MV-4-11 (cell line): ENCODE data around the gene VARS1.
"Not testable (repeated sequence)": the region's sequence is repeated elsewhere in the genome, so short reads cannot be mapped to it uniquely, and the experiment has no call there.

ENCODE experiments used
- DNase-seq: peaks from one replicate; lab custom pipeline; 2025; lab: John Stamatoyannopoulos, UW

Gene VARS1

DNA sequence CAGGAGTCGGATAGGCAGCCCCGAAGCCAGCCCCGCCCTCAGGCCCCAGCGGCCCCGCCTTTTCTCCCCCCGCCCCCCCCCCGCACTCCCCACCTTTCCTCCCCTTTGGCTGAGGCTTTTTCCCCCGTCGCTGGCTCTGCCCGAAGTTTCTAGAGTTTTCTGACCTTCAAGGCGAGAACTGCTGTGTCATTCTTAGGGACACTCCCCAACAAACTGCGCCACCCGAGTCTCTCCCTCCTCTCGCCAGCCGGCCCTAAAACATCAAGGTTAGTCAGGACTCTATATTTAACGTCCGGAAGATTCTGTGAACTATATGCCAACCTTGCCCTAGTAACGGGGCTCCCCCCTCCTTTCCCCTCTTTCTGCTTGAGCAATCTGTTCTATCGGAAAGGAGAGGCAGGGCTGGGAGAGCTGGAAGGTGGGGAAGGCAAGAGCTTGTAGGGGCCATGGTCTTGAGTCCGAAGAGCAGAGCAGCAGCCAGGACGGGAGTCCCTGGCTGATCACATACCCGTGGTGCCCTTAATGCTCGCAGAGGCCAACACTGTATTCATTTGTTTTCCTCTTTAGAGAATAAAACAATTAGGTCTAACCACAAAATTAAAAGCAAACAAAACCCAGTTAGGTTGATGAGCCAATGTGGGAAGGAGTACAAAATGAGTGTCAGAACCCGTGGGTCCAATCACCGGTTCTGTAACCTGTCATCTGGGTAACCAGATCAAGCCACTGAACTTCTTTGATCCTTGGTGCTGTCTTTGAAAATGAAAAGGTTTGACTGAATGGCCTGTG lies 26.7 kb upstream of the VARS1 start:
- peak; percentile 58 for DNase-seq

DNA sequence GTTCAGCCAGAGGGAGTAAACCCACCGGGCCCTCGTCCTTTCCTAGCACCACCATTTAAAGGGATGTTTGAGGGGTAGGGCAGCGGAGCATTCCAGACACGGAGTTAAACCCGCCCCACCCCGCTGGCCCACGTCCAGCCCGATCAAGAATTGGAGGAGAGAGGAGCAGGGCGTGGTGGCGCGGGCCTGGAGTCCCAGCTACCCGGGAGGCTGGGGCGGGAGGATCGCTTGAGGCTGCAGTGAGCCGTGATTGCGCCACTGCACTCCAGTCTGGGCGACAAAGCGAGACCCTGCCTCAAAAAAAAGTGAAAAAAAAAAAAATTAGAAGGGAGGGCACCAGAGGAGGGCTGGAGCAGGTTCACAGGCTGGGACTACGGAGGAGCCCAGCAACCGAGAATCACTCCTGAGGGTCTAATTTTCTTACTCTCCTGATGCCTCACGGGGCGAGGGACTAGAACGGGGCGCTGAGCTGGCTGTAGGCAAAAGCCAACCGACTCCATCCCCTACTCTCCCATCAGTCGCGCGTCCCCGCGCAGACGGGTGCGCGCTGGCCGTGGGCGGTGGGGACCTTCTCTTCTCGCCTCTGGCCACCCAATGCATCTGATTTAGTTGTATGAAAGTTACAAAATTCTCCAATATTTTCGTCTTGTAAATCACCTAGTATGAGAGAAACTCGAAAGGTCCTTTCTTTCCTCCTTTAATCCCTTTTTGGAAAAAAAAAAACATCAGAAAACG lies 25.9 kb upstream of the VARS1 start:
- DNase-seq = no peak

DNA sequence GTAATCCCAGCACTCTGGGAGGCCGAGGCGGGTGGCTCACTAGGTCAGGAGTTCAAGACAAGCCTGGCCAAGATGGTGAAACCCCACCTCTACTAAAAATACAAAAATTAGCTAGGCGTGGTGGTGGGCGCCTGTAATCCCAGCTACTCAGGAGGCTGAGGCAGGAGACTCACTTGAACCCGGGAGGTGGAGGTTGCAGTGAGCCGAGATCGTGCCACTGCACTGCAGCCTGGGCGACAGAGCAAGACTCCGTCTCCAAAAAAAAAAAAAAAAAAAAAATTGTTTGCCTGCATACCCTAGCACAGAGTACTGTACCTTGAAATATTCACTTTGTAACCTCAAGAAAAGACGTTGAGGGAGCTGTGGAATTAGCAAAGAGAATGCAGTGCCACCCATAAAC lies 24.8 kb upstream of the VARS1 start:
- DNase-seq = not testable (repeated sequence)

DNA sequence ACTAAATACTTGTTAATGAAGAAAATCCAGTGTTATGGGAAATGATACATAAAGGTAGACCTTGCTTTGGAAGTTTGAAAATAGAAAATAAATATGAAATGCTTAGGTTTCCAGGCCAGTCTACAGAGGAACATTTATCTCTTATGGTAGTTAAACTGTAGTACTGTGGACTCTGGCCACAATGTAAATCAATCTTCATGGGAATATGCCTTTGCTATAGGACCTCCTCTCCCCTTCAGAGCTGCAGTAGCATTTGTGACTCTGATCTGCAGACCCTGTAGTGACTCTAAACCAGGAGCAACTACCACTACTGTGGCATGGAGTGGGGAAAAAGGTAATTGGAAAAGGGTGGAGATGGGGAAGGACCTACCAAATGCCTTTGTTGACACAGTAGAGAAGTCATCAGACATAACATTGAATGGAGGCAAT lies 24.3 kb upstream of the VARS1 start:
- no peak for DNase-seq

DNA sequence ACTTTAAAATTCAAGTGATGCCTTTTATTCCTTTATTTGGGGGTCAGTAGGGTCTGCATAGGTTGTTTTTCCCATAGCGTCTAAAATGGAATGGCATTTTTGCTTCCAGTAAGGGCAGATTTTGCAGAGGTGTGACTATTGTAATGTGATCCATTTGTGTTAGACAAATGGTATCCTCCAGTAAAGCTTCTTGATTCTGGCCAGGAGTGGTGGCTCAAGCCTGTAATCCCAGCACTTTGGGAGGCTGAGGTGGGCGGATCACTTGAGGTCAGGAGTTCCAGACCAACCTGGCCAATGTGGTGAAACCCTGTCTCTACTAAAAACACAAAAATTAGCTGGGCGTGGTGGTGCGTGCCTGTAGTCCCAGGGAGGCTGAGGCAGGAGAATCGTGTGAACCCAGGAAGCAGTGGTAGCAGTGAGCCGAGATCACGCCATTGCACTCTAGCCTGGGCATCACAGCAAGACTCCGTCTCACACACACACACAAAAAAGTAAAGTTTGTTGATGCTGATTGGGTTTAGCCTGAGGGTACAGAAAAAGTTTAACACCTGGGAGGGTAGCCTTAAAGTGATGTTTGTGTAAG lies 22.5 kb upstream of the VARS1 start:
- not testable (repeated sequence) for DNase-seq

DNA sequence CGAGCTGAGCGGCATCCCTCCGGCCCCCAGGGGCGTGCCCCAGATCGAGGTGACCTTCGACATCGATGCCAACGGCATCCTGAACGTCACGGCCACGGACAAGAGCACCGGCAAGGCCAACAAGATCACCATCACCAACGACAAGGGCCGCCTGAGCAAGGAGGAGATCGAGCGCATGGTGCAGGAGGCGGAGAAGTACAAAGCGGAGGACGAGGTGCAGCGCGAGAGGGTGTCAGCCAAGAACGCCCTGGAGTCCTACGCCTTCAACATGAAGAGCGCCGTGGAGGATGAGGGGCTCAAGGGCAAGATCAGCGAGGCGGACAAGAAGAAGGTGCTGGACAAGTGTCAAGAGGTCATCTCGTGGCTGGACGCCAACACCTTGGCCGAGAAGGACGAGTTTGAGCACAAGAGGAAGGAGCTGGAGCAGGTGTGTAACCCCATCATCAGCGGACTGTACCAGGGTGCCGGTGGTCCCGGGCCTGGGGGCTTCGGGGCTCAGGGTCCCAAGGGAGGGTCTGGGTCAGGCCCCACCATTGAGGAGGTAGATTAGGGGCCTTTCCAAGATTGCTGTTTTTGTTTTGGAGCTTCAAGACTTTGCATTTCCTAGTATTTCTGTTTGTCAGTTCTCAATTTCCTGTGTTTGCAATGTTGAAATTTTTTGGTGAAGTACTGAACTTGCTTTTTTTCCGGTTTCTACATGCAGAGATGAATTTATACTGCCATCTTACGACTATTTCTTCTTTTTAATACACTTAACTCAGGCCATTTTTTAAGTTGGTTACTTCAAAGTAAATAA lies 21.8 kb upstream of the VARS1 start:
- peak; percentile 49 for DNase-seq

DNA sequence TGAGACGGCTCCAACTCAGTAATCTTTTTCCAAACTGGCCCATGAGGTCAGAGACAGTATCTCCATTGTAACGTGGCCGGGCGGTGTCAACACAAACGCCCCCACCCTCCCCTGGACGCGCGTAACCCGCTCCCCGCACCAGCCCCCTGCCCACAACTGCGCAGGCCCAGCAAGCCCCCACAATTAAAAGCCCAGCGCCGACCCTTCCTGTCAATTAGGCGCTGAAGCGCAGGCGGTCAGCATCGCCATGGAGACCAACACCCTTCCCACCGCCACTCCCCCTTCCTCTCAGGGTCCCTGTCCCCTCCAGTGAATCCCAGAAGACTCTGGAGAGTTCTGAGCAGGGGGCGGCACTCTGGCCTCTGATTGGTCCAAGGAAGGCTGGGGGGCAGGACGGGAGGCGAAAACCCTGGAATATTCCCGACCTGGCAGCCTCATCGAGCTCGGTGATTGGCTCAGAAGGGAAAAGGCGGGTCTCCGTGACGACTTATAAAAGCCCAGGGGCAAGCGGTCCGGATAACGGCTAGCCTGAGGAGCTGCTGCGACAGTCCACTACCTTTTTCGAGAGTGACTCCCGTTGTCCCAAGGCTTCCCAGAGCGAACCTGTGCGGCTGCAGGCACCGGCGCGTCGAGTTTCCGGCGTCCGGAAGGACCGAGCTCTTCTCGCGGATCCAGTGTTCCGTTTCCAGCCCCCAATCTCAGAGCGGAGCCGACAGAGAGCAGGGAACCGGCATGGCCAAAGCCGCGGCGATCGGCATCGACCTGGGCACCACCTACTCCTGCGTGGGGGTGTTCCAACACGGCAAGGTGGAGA lies 19.7 kb upstream of the VARS1 start, which contains the start of the genes HSPA1A and HSPA1L:
Gene HSPA1A, plus strand, starts transcription at position 519 of the 814 bp plus-strand sequence. Its CDS starts 214 bp downstream, at position 733.
Gene HSPA1L, minus strand, starts transcription at position 259 of the 814 bp plus-strand sequence. CDS start 3,311 bp downstream, outside the sequence.
- DNase-seq = peak; percentile 83

DNA sequence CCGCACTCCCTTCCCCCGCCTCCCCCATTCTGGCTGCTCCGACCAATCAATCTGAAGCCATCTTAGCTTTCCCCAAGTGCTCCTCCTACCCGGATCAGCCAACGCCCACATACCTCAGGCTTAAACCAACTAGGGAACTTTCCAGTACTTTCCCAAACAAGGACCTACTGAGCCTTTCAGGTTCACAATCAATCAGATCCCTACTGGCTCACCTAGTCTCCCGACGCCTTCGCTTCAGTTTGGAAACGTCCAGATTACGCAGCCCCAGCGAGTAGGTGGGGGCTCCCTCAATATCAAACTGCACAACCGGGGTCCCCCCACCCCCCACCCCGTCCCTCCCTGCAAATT lies 19.1 kb upstream of the VARS1 start:
- DNase-seq = peak; percentile 85

DNA sequence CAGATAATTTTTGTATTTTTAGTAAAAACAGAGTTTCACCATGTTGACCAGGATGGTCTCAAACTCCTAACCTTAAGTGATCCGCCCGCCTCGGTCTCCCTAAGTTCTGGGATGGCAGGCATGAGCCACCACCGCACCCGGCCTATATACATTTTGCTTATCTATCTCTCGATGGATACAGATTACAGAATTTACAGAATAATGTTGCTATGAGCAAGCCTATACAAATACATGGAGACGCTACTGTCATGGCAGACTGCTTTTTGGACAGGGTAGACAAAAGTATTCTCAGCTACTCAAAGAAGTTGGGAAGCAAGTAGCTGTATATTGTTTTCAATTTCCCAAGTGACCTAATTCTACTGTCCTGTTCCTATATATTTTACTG lies 17.9 kb upstream of the VARS1 start:
- DNase-seq = no peak

DNA sequence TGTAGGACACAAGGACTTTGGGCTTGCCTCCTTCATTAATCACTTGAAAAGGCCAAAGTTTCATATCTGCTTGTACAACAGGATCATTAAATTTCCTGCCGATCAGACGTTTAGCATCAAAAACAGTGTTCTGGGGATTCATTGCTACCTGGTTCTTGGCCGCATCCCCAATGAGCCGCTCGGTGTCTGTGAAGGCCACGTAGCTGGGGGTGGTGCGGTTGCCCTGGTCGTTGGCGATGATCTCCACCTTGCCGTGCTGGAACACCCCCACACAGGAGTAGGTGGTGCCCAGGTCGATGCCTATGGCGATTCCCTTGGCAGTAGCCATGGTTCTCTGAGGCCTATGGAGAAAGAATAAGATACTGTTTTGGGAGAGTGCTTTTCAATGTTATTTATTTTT lies 16.1 kb upstream of the VARS1 start:
- no peak for DNase-seq

DNA sequence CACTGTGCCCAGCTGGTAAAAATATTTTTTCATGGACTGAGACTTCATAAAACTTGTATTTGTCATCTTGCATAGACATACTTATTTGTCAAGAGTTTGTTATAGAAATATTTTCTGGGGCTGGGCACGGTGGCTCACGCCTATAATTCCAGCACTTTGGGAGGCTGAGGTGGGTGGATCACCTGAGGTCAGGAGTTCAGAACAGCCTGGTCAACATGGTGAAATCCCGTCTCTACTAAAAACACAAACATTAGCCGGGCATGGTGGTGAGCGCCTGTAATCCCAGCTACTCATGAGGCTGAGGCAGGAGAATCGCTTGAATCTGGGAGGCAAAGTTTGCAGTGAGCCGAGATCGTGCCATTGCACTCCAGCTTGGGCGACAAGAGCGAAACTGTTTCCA lies 13.0 kb upstream of the VARS1 start:
- DNase-seq = not testable (repeated sequence)

DNA sequence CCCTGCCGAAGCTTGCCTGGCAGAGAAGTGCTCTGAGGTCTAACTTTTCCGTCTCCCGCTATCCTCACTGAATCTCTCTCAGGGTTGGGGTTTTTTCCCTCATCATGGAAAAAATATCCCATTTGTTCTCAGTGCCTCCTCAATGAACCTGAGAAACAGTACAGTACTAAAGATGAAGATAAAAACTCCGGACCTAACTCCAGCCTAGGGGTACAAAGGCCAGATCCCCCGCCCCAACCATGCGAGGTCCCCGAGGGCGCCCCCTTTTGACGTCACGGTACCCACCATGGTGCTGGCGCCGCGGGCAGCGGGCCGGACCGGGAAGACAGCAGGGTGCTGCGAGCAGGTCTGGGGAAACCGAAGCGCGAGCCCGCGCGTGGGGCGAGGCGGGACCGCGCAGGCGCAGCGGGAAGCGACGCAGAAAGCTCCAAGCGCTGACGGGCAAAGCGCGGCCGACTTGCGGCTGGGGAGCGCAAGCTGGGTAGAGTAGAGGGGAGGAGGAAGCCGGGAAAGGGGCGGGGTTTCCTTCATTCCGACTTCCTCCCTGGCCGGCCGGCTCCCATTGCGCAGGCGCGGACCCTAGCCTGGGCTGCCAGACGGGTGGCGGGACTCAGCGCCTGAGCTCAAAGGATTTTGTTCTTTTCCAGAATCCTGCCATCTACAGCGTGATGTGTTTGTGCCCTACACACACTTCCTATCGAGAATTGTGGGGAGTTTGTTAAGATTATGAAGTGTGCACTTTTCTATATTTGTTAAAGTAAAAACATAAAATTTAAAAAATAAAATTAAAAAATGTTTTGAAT lies 11.1 kb upstream of the VARS1 start, which contains the start of gene LSM2:
Gene LSM2, minus strand, starts transcription at position 497 of the 803 bp plus-strand sequence. Its CDS starts 209 bp downstream, at position 288.
- peak; percentile 95 for DNase-seq

DNA sequence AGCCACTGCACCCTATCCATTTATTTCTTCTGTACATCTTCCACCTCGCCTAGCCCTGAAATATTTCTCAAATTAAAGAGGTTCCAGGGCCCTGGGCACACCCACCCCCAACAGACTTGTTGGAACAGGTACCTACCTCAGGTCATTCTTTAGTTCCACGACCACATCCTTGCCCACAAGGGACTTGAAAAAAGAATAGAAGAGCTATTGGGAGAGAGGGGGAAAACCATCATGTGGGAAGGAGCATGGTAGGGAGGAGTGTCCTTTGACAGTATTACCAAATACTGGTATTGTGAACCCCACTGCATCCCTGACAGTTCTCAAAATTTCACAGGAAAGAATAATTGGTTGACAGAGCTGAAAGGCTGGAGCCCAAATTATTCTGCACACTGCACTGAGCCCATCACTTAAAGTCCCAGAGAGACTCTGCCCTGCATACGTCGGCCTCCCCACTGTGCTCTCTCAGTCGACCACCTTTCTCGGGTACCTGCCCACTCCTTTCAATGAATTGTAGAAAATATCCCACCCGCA lies 10.5 kb upstream of the VARS1 start:
- no peak for DNase-seq

DNA sequence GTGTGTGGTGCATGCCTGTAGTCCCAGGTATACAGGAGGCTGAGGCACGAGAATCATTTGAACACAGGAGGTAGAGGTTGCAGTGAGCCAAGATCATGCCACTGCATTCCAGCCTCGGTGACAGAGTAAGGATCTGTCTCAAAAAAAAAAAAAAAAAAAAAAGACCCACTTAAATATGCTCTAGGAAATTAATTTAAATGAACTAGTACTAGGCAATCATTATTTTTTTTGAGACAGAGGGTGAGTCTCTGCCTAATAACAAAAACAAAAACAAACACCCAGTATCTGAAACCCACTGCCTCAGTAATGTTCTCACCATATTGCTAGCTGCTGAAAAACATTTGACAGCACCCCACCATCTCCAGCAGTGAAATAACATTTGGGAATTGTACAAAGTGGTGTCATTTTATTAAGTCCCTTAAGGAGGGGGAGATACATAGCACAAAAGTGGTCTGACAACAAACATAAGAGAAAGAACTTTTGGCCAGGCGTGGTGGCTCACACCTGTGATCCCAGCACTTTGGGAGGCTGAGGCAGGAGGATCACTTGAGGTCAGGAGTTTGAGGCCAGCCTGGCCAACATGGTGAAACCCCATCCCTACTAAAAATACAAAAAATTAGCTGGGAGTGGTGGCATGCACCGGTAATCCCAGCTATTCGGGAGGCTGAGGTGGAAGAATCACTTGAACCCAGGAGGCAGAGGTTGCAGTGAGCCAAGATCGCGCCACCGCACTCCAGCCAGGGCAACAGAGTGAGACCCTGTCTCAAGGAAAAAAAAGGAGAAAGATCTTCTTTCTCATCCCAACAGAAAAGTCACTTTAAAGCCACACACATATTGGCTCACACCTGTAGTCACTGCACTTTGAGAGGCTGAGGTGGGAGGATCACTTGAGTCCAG lies 5.7 kb upstream of the VARS1 start:
- DNase-seq = not testable (repeated sequence)

DNA sequence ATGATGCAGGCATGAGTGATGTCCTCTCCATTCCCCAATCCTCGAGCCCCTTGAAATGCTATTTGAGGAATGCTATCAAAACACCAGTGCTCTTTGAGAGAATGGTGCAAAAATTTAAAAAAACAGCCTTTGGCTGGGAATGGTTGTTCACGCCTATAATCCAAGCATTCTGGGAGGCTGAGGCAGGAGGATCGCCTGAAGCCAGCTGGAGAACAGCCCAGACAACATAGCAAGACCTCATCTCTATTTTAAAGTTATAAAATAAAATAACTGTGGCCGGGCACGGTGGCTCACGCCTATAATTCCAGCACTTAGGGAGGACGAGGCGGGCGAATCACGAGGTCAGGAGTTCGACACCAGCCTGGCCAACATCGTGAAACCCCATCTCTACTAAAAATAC lies 4.2 kb upstream of the VARS1 start:
- no peak for DNase-seq

DNA sequence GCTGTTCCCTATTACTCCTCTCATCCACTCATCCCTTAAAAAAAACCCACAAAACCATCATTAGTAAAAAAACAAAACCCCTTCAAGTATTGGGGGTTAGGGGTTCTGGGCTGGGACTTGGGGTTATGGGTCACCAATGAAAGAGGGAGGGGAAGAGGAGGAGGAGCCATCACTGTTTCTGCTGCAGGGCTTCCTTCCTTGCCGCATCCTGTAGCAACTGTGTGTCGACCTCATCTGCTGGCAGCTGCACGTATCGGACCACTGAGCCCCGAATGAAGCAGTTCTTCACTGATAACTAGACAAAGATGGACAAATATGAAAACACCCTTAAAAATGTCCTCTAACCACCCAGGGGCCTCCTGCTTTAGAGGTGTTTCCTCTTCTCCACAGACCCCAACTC lies 2.0 kb upstream of the VARS1 start:
- DNase-seq = no peak

DNA sequence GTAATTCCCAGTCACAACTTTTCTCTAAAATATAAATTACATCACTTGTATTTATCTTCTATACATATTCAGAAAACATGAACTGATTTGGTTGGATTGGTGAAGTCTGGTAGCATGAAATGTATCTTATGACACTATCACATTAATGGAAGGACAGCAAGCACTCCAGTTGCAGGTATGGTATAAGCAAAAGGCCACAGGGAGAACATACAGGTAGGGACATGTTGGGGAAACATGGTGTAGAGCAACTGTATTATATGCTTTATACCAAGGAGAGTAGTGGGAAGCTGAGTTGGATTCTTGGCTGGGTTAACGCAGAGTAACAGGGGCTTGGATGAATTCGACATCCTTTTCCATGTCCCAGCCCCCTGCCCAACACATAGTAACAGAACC lies 1.4 kb upstream of the VARS1 start:
- DNase-seq = no peak

DNA sequence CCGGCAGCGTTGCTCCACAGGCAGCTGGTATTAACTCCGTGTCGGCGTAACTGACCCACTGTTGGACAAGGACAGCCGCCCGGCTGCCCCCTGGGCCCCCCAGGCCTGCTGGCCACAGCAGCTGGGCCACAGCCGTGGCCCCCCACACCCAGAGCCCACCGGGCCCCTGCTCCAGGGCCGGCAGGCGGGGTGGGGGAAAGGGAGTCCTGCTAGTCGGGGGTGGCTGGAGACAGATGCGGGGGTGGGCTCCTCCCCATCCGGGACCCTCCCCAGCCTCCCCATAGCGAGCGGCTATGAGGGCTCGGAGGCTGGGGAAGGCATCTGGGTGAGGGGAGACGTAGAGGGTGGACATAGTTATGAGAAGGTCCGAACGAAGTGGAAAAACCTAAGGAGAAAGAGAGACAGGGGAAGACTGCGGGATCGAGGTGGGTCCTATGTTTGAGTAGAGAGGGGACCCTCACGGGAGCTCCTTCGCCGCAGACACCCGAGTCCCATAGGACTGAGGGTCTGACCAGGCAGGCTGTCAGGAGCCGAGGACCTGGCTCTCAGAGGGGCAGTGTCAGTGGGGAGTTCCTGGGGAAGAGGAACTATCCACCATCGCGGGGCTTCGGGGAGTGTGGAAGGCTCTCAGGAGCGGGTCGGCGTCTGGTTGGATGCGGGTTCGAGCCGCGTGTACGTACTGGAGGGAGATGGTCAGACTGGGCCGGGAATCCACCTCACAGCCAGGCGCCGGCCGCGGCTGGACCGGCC lies 511 bp downstream of the VARS1 start:
- peak; percentile 61 for DNase-seq
